Gastroesophageal sphincter (tissue), 4 donors: ENCODE data around the gene BDKRB2. TPM values are rescaled to one million over a fixed set of nuclear protein-coding genes. Genes with fewer than 3 reads are reported as not detected.

Experiments used
- ATAC-seq: fragments of 150-250 bp; one replicate; pipeline ENCODE4 v1.9.1; 2016; ENCODE audit warnings: mild to moderate bottlenecking, moderate library complexity
- H3K27ac ChIP-seq, 4 donors: fragments of 200-600 bp; sonication (generic) in 3 of 4; 1 replicate in 3 of 4; 2 replicates in 1 of 4; pipeline ENCODE4 v1.5.1; 2016 to 2019
- H3K27me3 ChIP-seq: fragments of 200-600 bp; sonication (generic); one replicate; pipeline ENCODE4 v1.5.1; 2019
- H3K36me3 ChIP-seq, 2 donors: fragments of 200-600 bp; sonication (generic); one replicate each; pipeline ENCODE4 v1.5.1; 2019; ENCODE audit warnings: control low read depth in 1 of 2
- H3K4me1 ChIP-seq, 3 donors: fragments of 200-600 bp; sonication (generic); 1 replicate in 2 of 3; 2 replicates in 1 of 3; pipeline ENCODE4 v1.5.1; 2016 to 2019; ENCODE audit warnings: control low read depth in 2 of 3
- H3K4me3 ChIP-seq, 2 donors: fragments of 200-600 bp; sonication (generic); one replicate each; pipeline ENCODE4 v1.5.1; 2019; ENCODE audit warnings: mild to moderate bottlenecking in 1 of 2, moderate library complexity in 1 of 2
- H3K9me3 ChIP-seq, 3 donors: fragments of 200-600 bp; sonication (generic); one replicate each; pipeline ENCODE4 v1.5.1; 2017 to 2019; ENCODE audit warnings: control low read depth in 2 of 3
- EP300 ChIP-seq: sonication (generic); formaldehyde crosslinking; IDR thresholded peaks from one replicate; pipeline ENCODE4 v1.6.1; 2017; ENCODE audit warnings: antibody characterized with exemption, mild to moderate bottlenecking
- POLR2A ChIP-seq, 2 donors: fragments of 450-650 bp; IDR thresholded peaks; one replicate each; pipeline ENCODE4 v1.6.1; 2017; ENCODE audit warnings: antibody characterized with exemption in 2 of 2, mild to moderate bottlenecking in 2 of 2, moderate library complexity in 1 of 2
- POLR2AphosphoS5 ChIP-seq: sonication (generic); formaldehyde crosslinking; IDR thresholded peaks from one replicate; pipeline ENCODE4 v1.6.1; 2017; ENCODE audit warnings: antibody characterized with exemption
- WGBS, 2 donors: methylation state at CpG; one replicate each; pipeline ENCODE4 v1.1.5; 2018; ENCODE audit warnings: low coverage in 1 of 2; 5-methylcytosine and 5-hydroxymethylcytosine counted together
- total RNA-seq, 4 donors: library from RNA; depleted of rRNA; stranded (reverse); fragments of >200 nt; gene quantifications; one replicate each; pipeline ENCODE4 v1.1.0, GENCODE V29; 2016
- TF ChIP-seq, protein P1 (sequence below), 4 experiments: fragments of 200-600 bp in 2 of 4; fragments of 450-650 bp in 2 of 4; sonication (generic) in 1 of 4; IDR thresholded peaks; one replicate each; pipeline ENCODE4 v1.5.1; 2017 to 2019; ENCODE audit warnings: antibody characterized with exemption in 4 of 4, mild to moderate bottlenecking in 2 of 4, moderate library complexity in 2 of 4

The BDKRB2 gene
- total RNA-seq, 4 donors from 2014 or later = 3.3 to 13.6 (median 8.3) TPM

DNA sequence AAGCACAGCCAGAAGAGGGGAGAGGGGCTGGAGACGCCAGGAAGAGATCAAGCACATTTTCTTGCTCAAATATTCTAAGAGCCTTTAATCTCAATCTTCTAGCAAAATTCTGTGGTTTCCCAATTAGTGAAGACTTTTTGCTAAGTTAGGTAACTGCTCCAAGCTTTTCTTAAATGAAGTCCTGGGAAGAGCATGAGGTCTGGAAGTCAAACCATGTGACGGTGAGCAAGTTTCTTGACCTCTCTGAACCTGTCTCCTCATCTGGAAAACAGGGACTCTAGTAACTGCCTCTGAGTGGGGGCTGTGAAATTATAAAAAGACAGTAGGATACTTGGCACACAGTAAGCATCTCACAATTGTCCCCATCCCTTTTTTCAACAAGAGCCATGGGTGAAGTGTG lies 75.5 kb downstream of the BDKRB2 start:
- TF ChIP-seq POLR2AphosphoS5 = no peak
- Histone ChIP-seq H3K27ac (no peak overlapping the region), H3K4me3 (no peak overlapping the region), H3K27me3 (no peaks in the 10 kb centered on the region), H3K4me1 (peaks cover 0 to 17% (median 4%) of the 10 kb centered on the region in 3 donors), H3K9me3 (peaks cover 0 to 19% (median 0%) of the 10 kb centered on the region in 3 donors), H3K36me3 (peaks cover 0 to 41% of the 10 kb centered on the region in 2 donors)
- 89 to 100% methylated on average over 1 to 2 of the region's 2 CpGs for WGBS, 2 donors
- ATAC-seq = no peak

DNA sequence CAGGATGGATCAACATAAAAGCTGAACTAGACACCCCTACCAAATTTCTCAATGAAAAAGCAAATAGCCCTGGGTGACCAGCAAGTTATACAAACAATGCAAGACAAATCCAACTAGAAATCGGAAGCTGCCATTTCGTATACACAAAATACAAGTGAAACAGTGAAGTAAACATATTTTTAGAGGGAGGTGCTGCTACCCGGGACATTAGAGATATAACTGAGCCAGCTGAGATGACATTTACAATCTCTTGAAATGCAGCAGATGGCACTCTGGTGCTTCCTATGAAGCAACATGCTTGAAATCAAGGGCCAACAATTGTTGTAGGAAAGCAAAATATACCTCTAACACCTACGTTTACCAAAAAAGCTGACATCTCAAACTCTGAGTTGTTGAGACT lies 76.8 kb downstream of the BDKRB2 start:
- ATAC-seq = no peak
- Histone ChIP-seq H3K4me3 (no peak overlapping the region), H3K27me3 (no peaks in the 10 kb centered on the region), H3K4me1 (peaks cover 0 to 11% (median 0%) of the 10 kb centered on the region in 3 donors), H3K36me3 (peaks cover 0 to 50% of the 10 kb centered on the region in 2 donors), H3K27ac (no peak overlapping the region), H3K9me3 (peaks cover 0 to 19% (median 0%) of the 10 kb centered on the region in 3 donors)
- TF ChIP-seq POLR2AphosphoS5 = no peak
- no peak for TF ChIP-seq EP300
- TF ChIP-seq, protein P1, sequence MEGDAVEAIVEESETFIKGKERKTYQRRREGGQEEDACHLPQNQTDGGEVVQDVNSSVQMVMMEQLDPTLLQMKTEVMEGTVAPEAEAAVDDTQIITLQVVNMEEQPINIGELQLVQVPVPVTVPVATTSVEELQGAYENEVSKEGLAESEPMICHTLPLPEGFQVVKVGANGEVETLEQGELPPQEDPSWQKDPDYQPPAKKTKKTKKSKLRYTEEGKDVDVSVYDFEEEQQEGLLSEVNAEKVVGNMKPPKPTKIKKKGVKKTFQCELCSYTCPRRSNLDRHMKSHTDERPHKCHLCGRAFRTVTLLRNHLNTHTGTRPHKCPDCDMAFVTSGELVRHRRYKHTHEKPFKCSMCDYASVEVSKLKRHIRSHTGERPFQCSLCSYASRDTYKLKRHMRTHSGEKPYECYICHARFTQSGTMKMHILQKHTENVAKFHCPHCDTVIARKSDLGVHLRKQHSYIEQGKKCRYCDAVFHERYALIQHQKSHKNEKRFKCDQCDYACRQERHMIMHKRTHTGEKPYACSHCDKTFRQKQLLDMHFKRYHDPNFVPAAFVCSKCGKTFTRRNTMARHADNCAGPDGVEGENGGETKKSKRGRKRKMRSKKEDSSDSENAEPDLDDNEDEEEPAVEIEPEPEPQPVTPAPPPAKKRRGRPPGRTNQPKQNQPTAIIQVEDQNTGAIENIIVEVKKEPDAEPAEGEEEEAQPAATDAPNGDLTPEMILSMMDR (IDR thresholded peaks at IDR 0.05) = no peak
- TF ChIP-seq POLR2A (IDR thresholded peaks at IDR 0.05) = no peak
- WGBS, 2 donors = 36 to 41% methylated on average over 4 of the region's 4 CpGs

DNA sequence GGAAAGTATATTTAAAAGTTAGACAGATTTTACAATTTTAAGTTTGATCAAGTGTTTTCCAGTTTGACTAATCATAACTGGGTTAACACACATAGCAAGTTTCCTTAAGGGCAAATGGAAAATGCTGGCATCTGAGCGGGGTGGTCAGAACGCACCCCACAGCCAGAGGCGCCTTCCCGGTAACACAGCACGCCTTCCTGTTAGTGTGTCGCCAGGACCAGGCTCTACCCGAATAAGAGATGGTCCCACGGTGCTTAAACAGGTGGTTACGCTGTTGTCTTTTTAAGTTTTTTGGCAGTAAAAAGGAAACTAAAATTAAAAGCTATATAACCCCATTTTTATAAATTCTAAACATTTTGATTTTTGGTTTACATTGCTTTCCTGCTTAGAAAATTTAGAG lies 79.4 kb downstream of the BDKRB2 start:
- WGBS, 2 donors = 94 to 100% methylated on average over 3 to 9 of the region's 9 CpGs
- Histone ChIP-seq H3K4me1 (peaks cover 0 to 11% (median 0%) of the 10 kb centered on the region in 3 donors), H3K9me3 (peaks cover 0 to 1% (median 0%) of the 10 kb centered on the region in 3 donors), H3K27ac (no peak overlapping the region), H3K27me3 (no peaks in the 10 kb centered on the region), H3K36me3 (peaks cover 0 to 57% of the 10 kb centered on the region in 2 donors), H3K4me3 (no peak overlapping the region)
- TF ChIP-seq POLR2A (IDR thresholded peaks at IDR 0.05) = no peak
- TF ChIP-seq EP300 = no peak
- no peak for TF ChIP-seq POLR2AphosphoS5
- TF ChIP-seq, protein P1 (IDR thresholded peaks at IDR 0.05) = no peak
- no peak for ATAC-seq

DNA sequence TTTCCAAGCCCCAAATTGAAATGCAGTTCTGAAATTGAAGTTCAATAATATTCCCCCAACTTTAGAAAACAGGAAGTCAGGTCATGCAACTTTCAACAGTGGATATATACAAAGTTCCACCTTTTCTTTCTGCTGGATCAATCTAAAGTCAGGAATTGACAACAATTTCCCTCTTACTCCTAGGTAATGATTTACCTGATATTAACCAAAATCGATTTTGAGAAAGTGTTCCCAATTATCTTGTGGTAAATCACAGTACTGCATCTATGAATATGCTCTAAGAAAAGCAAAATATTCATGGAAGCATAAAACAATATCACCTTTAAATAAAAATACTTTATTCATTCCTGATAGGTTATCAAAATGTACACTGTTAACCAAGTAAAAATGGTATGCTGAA lies 79.8 kb downstream of the BDKRB2 start:
- TF ChIP-seq POLR2AphosphoS5 = no peak
- no peak for TF ChIP-seq EP300
- TF ChIP-seq, protein P1 (IDR thresholded peaks at IDR 0.05) = no peak
- TF ChIP-seq POLR2A (IDR thresholded peaks at IDR 0.05) = no peak

DNA sequence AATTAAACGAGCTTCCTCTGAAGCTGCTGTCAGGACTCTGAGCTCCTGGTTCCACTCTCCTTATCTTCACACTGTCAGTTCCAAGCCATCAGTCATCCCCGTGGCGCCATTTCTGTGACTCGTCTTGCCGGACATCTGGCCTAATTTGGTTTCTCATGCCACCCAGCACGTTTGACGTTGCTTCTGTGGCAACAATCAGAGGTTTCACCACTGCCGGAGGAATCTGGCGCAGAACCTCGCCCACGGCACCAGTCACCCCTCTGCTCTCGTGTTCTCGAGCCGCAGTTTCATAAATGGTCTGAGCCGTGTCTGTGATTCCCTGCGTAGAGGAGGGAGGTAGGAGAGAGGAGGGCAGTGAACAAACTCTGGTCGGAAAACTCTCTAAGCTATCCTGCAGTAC lies 81.0 kb downstream of the BDKRB2 start:
- peaks cover 10 to 73% of the 10 kb centered on the region in 2 donors for H3K36me3 ChIP-seq
- no peaks in the 10 kb centered on the region for H3K27me3 ChIP-seq

More for the DNA sequence above, 79.8 kb downstream of the BDKRB2 start:
- H3K36me3 ChIP-seq = peaks cover 2 to 61% of the 10 kb centered on the region in 2 donors
- no peaks in the 10 kb centered on the region for H3K27me3 ChIP-seq
- WGBS, 2 donors = 60 to 83% methylated on average over 1 of the region's 1 CpG
- peaks cover 0 to 11% (median 0%) of the 10 kb centered on the region in 3 donors for H3K4me1 ChIP-seq
- H3K4me3 ChIP-seq = no peak overlapping the region
- peak overlapping the region in 2 of 4 donors; percentile 75 for H3K27ac ChIP-seq
- ATAC-seq = no peak
- H3K9me3 ChIP-seq = no peaks in the 10 kb centered on the region

More for the DNA sequence above, 81.0 kb downstream of the BDKRB2 start:
- TF ChIP-seq POLR2AphosphoS5 (peak; percentile 86), EP300 (peak; percentile 70), POLR2A (IDR thresholded peaks at IDR 0.05) (peak in 1 of 2 donors; percentile 28)
- TF ChIP-seq, protein P1 (IDR thresholded peaks at IDR 0.05) = no peak
- H3K9me3 ChIP-seq = no peaks in the 10 kb centered on the region
- H3K4me1 ChIP-seq = peaks cover 0 to 11% (median 0%) of the 10 kb centered on the region in 3 donors
- peak; percentile 93 for ATAC-seq
- WGBS, 2 donors = 33 to 38% methylated on average over 15 to 17 of the region's 17 CpGs
- no peak overlapping the region for H3K4me3 ChIP-seq
- peak overlapping the region; percentile 68 to 95 (median 75) for H3K27ac ChIP-seq
